IPS-NIHi7 (cell line): Measurements from ENCODE around the gene HMGN5.

Source experiments
- DNase-seq: peaks from one replicate; pipeline ENCODE4 v3.0.0; 2012; ENCODE audit warnings: mixed read lengths; ENCODE audit errors: extremely low spot score

The HMGN5 gene

GRCh38 chrX:81120258-81120935 lies 81.3 kb downstream of the HMGN5 start:
- peak; percentile 9 for DNase-seq

DNA sequence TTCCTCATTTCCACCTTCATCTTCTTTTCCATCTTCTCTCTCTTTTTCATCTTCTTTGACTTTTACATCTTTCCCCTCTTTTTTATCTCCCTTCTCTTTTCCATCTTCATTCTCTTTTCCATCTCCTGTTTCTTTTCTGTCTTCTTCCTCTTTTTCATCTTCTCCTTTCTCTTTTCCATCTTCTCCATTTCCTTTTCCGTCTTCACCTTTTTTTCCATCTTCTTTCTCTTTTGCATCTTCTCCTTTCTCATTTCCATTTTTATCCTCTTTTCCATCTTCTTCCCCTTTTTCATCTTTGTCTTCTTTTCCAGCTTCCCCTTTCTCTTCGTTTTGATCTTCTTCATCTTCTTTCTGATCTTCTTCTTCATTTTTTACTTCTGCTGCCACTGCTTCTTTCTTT lies 87.0 kb downstream of the HMGN5 start:
- no peak for DNase-seq

DNA sequence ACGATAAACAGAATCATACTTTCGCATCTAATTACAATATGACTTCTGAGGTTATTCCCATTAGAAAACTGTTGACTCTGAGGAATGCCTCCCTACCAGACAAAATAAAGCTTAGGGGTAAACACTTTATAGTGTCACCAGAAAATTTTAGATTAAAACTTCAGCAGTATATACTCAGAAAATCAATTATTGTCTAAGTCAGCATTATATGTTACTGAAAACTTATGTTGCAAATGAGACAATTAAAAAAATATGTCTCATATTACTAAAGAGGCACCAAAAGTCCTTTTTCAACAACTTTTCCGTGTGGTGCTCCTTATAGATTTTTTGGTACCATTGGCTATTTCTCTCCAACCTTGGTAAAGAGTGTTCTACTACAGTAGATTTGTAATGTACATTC lies 91.4 kb downstream of the HMGN5 start:
- DNase-seq: no peak

GRCh38 chrX:81082649-81083048 lies 119.1 kb downstream of the HMGN5 start:
- DNase-seq: no peak
